ENCODE measurements around the gene PCDH18.

The PCDH18 gene, protein sequence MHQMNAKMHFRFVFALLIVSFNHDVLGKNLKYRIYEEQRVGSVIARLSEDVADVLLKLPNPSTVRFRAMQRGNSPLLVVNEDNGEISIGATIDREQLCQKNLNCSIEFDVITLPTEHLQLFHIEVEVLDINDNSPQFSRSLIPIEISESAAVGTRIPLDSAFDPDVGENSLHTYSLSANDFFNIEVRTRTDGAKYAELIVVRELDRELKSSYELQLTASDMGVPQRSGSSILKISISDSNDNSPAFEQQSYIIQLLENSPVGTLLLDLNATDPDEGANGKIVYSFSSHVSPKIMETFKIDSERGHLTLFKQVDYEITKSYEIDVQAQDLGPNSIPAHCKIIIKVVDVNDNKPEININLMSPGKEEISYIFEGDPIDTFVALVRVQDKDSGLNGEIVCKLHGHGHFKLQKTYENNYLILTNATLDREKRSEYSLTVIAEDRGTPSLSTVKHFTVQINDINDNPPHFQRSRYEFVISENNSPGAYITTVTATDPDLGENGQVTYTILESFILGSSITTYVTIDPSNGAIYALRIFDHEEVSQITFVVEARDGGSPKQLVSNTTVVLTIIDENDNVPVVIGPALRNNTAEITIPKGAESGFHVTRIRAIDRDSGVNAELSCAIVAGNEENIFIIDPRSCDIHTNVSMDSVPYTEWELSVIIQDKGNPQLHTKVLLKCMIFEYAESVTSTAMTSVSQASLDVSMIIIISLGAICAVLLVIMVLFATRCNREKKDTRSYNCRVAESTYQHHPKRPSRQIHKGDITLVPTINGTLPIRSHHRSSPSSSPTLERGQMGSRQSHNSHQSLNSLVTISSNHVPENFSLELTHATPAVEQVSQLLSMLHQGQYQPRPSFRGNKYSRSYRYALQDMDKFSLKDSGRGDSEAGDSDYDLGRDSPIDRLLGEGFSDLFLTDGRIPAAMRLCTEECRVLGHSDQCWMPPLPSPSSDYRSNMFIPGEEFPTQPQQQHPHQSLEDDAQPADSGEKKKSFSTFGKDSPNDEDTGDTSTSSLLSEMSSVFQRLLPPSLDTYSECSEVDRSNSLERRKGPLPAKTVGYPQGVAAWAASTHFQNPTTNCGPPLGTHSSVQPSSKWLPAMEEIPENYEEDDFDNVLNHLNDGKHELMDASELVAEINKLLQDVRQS

DNA sequence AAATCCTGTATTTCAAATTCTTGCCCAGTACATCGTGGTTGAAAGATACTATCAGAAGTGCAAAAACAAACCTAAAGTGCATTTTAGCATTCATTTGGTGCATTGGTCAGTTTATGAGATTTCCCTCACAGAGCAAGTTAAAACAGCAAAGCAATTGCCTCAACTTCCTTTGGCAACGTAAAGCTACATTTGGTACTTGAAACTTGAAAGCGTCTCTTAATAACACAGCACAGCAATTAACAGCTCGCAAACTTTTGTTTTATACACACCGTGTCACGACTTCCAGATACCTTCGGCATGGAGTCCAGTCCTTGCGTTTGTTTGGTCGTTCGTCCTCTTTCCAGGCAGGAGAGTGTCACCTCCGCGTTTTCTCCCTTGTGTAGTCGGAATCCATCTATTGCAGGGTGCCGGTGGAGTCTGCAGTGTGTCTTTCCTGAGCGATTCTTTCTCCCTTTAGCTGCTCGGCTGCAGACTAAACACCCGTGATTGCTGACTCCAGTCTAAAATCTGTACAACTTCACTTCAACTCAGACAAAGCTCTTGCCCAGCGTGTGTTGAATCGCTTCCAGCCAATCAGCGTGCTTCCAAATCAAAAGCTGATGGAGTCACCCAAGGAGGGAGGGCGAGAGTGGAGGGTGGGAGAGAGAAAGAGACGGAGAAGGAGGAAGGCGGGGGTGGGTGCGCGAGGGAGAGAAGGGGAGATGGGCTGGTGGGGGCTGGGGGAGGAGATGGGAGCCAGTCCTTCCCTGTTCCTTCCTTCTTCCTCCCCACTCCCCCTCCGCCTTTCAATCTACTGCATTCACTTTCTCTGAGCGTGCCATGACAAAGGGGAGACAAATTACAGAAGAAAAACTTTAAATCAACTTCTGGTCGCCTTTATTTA, at the start of gene PCDH18:
Gene PCDH18, minus strand, starts transcription at position 509 of the 883 bp plus-strand sequence. Its CDS starts 406 bp downstream, at position 103.
- H4K20me1 ChIP-seq: no peaks in the 10 kb centered on the region
- no peaks in the 10 kb centered on the region for H3K27me3 ChIP-seq
- peak within 1 kb of the TSS; percentile 83 for H3K27ac ChIP-seq
- TF ChIP-seq Cebpa-rat (IDR thresholded peaks at IDR 0.05): no peak
- H3K4me1 ChIP-seq: peaks cover 59% of the 10 kb centered on the region
- no peaks in the 10 kb centered on the region; the same call in 1 of the 2 replicates for H3K9me3 ChIP-seq
- peaks cover 22% of the 10 kb centered on the region for H3K36me3 ChIP-seq
- peak within 1 kb of the TSS; percentile 81 for H3K9ac ChIP-seq
- H3K4me2 ChIP-seq: peak within 1 kb of the TSS; percentile 79
- peak within 1 kb of the TSS; percentile 73 for H3K4me3 ChIP-seq

DNA sequence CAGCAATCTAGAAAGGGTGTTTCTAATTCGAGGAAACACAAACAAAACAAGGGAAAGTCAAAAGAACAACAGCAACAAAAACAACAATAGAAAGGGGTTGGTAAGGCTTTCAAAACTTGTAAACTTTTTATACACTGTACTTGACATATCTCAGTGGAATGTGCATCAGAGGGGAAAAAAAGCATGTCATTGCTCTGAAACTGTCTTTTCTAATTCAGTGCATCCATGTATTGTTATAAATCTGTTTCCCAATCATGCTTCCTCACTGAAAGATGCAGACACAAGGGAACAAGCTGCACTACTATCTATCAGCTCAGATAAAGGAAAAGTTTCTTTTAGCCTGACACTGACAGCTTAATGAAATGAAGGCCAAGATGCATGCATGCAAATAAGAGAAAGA, 44.2 kb upstream of the PCDH18 start:
- H3K36me3 ChIP-seq: no peaks in the 10 kb centered on the region
- no peak overlapping the region for H3K4me3 ChIP-seq
- peak overlapping the region; percentile 77 for H3K4me2 ChIP-seq
- H3K9me3 ChIP-seq: peaks cover 8% of the 10 kb centered on the region; the same call in 1 of the 2 replicates
- H3K4me1 ChIP-seq: peaks cover 43% of the 10 kb centered on the region
- H4K20me1 ChIP-seq: no peaks in the 10 kb centered on the region
- peak overlapping the region; percentile 2; the same call in 1 of the 2 replicates for H3K9ac ChIP-seq
- peak overlapping the region; percentile 80 for H3K27ac ChIP-seq
- no peaks in the 10 kb centered on the region for H3K27me3 ChIP-seq
- no peak for TF ChIP-seq Cebpa-rat (IDR thresholded peaks at IDR 0.05)

DNA sequence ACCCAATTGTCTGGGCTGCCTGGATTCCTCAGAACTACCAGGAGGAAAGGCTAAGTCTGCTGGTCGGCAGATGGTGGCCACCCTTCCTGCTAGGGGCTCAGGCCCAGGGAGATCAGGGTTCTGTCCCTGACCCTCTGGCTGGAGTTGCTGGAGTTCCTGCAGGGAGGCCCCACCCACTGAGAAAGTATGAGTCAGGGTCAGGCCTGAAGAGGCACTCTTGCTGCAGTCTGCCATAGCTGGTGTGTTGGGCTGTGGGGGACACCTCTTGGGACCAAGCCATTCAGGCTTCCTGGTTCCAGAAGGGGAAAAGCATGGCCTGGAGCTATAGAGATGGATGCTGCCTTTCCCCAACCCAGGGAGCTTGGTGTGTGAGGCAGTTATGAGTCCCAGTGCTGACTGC, 40.4 kb upstream of the PCDH18 start:
- H3K9me3 ChIP-seq: no peaks in the 10 kb centered on the region
- H3K9ac ChIP-seq: no peak overlapping the region
- H3K4me2 ChIP-seq: peak overlapping the region; percentile 34
- H3K4me1 ChIP-seq: peaks cover 36% of the 10 kb centered on the region
- TF ChIP-seq Cebpa-rat (IDR thresholded peaks at IDR 0.05): no peak
- no peaks in the 10 kb centered on the region for H3K36me3 ChIP-seq
- H3K27me3 ChIP-seq: no peaks in the 10 kb centered on the region
- H3K4me3 ChIP-seq: no peak overlapping the region
- H4K20me1 ChIP-seq: no peaks in the 10 kb centered on the region
- H3K27ac ChIP-seq: 0 out of 2 replicates have a peak overlapping the region, but pooled peaks have one; percentile 18

DNA sequence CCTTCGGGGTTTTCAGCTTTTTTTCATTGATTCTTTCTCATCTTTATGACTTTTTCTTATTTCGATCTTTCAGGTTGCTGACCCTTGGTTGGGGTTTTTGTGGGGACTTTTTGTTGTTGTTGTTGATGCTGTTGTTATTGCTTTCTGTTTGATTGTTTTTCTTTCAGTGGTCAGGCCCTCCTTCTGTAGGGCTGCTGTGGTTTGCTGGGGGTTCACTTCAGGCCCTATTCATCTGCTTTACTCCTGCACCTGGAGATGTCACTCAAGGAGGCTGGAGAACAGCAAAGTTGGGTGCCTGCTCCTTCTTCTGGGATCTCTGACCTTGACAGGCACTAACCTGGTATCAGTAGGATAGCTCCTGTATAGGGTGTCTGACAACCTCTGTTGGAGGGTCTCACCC, 39.9 kb upstream of the PCDH18 start:
- Histone ChIP-seq H3K4me2 (0 out of 2 replicates have a peak overlapping the region, but pooled peaks have one; percentile 34), H3K36me3 (no peaks in the 10 kb centered on the region)
- no peak for TF ChIP-seq Cebpa-rat (IDR thresholded peaks at IDR 0.05)

DNA sequence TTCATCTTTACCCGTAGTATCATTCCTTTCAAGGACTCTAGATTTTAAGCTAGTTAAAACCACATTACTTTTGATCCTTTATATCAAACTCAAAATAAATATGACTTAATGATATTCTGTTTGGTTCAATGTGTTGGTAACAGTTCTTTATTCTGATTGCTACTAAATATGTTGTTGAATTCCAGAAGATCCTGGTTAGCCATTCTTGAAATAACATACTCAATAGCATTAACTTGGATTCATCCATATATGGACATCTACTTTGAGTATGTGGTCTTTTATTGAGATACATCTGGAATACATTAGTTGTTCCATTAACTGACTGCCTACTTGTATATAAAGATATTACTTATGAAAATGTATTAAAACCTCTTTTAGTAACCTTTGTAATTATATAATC, 27.5 kb upstream of the PCDH18 start:
- H3K36me3 ChIP-seq: no peaks in the 10 kb centered on the region
- H3K27ac ChIP-seq: no peak overlapping the region
- TF ChIP-seq Cebpa-rat (IDR thresholded peaks at IDR 0.05): no peak
- no peaks in the 10 kb centered on the region for H4K20me1 ChIP-seq
- no peaks in the 10 kb centered on the region for H3K9me3 ChIP-seq
- H3K4me3 ChIP-seq: no peak overlapping the region
- H3K27me3 ChIP-seq: no peaks in the 10 kb centered on the region
- H3K4me2 ChIP-seq: no peak overlapping the region
- no peak overlapping the region for H3K9ac ChIP-seq
- H3K4me1 ChIP-seq: no peaks in the 10 kb centered on the region

More for the DNA sequence above, 39.9 kb upstream of the PCDH18 start:
- Histone ChIP-seq H4K20me1 (no peaks in the 10 kb centered on the region), H3K9me3 (no peaks in the 10 kb centered on the region), H3K27ac (no peak overlapping the region), H3K27me3 (no peaks in the 10 kb centered on the region), H3K9ac (no peak overlapping the region), H3K4me3 (no peak overlapping the region), H3K4me1 (peaks cover 32% of the 10 kb centered on the region)

DNA sequence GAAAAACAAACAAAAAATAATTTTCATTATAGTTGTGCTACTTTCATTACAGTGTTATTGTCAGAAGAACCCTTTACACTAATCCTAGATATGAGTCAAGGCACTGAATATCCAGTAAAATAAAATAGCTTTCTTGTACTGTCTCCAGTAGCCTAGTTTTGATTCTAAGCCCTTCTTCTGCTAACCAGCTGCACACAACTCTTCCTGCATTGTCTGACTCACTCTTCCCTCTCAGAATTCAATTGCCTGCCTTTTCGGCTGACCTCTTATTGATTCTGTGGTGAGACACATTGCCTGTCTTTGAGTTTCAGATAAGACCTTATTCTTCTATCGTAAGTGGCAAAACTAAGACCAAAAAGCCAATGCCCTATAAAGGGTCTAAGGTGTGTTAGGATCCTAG, 26.7 kb upstream of the PCDH18 start:
- Histone ChIP-seq H3K4me3 (no peak overlapping the region), H4K20me1 (no peaks in the 10 kb centered on the region), H3K27me3 (no peaks in the 10 kb centered on the region), H3K9ac (no peak overlapping the region), H3K36me3 (no peaks in the 10 kb centered on the region), H3K9me3 (no peaks in the 10 kb centered on the region), H3K27ac (no peak overlapping the region), H3K4me2 (no peak overlapping the region), H3K4me1 (no peaks in the 10 kb centered on the region)
- no peak for TF ChIP-seq Cebpa-rat (IDR thresholded peaks at IDR 0.05)

DNA sequence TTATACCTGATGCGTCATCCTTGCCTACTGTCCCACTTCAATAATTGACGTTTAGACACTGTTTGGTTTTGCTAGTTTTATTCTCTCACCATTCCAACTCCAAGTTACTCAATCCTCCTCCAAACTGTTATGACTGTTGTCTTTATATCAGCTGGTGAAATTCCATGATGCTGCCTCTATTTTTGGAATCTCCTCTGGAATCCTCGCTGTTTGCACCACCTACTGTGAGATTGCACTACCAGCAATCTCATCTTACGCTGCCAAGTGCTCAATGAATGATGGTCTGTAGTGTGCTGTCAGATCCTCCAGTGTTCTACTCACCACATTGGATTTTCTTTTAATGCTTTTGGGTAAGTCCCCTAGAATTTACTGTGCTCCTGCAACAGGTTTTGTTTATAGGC, 13.2 kb upstream of the PCDH18 start:
- Histone ChIP-seq H3K27ac (no peak overlapping the region), H3K4me3 (no peak overlapping the region), H3K27me3 (no peaks in the 10 kb centered on the region), H3K9ac (no peak overlapping the region), H3K4me2 (no peak overlapping the region), H4K20me1 (no peaks in the 10 kb centered on the region), H3K4me1 (no peaks in the 10 kb centered on the region), H3K36me3 (no peaks in the 10 kb centered on the region), H3K9me3 (no peaks in the 10 kb centered on the region)
- TF ChIP-seq Cebpa-rat (IDR thresholded peaks at IDR 0.05): no peak

DNA sequence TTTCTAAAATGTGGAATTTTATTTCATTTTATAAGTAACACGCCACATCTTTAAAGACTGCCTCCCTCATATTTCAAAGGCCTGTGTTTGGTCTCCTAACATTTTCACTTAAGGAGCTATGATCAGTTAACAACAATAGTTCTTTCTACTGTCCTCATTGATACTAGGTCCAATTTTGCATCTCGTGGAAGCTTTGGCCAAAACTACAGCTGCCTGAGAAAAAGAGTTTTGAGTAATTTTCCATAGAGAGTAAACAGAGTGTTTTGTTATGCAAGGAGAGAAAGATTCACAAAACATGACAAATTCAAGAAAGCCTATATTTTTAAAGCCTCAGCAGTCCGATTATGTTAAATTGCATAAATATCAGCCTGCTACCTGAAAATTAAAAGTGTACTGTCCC, 11.4 kb upstream of the PCDH18 start:
- Histone ChIP-seq H3K36me3 (no peaks in the 10 kb centered on the region), H3K4me1 (no peaks in the 10 kb centered on the region), H3K9me3 (no peaks in the 10 kb centered on the region), H3K27ac (no peak overlapping the region), H4K20me1 (no peaks in the 10 kb centered on the region), H3K9ac (no peak overlapping the region), H3K4me3 (no peak overlapping the region), H3K27me3 (no peaks in the 10 kb centered on the region), H3K4me2 (no peak overlapping the region)
- no peak for TF ChIP-seq Cebpa-rat (IDR thresholded peaks at IDR 0.05)

DNA sequence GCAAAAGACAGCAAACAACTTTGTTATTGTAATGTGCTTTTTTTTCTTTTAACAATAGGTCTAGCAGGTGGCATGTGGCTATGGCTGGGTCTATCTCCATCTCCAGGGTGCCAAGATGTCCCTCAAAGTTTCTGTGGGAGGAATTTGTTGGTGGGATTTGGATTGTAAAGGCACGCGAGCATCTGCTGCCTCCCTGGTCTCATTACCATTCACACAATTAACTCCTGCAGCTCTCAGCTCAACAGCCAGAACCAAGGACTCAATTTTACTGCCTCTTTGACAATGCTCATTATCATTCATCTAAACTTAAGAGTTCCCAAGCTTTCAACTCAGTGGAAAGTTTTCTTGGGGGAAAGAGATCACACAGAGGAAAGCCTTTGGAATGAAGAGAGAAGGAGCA, 10.9 kb upstream of the PCDH18 start:
- H3K27ac ChIP-seq: no peak overlapping the region
- H3K9me3 ChIP-seq: no peaks in the 10 kb centered on the region
- H3K27me3 ChIP-seq: no peaks in the 10 kb centered on the region
- no peak overlapping the region for H3K9ac ChIP-seq
- no peaks in the 10 kb centered on the region for H3K4me1 ChIP-seq
- TF ChIP-seq Cebpa-rat (IDR thresholded peaks at IDR 0.05): no peak
- no peak overlapping the region for H3K4me3 ChIP-seq
- no peaks in the 10 kb centered on the region for H3K36me3 ChIP-seq
- H4K20me1 ChIP-seq: no peaks in the 10 kb centered on the region
- H3K4me2 ChIP-seq: no peak overlapping the region
